ENCODE data around the gene CCDC88B.

DNA sequence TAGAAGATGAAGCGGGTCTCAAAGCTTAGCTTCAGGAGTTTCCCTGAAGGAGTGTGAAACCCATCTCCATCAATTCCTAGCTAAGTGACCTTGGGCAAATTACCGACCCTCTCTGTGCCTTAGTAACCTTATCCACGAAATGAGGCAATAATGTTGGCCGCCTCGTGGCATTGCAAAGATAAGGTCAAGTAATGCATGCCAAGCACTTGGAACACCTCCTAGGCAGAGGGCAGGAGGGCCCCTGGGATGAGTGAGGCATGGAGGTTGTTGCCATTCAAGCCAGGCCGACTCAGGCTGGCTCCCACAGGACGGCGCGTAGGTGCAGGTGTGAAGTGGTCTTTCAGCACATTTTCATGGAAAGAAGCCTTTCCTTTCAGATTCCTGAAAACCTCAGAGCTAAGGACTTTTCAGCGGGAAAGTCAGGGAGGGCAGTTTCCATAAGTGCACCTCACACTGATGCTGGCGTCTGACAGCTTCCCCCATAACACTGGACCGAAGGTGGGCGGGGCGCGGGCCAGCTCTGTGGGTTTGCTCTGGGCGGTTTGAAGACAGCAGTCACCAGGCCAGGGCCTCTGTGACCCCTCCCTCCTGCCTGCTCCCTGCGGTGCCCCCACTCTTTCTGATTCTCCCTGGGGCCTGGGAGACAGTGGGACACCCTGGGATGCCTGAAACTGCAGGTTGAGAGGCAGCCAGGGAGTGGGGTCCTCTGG lies 44.2 kb downstream of the CCDC88B start:
- TF ChIP-seq EZH2phosphoT487 (IDR thresholded peaks at IDR 0.05; ENCODE audit: insufficient read depth, low read depth) = no peak
- no peak for TF ChIP-seq EZH2 (IDR thresholded peaks at IDR 0.05; ENCODE audit: insufficient read depth, poor library complexity, severe bottlenecking)
